Endodermal cell (in vitro differentiated cells): Measurements from ENCODE around the gene POU6F2. TPM values are rescaled to one million over a fixed set of nuclear protein-coding genes. Genes with fewer than 3 reads are reported as not detected.

Source experiments
- DNase-seq: peaks from one replicate; pipeline ENCODE4 v3.0.0-alpha.2; 2017
- H3K27ac ChIP-seq: 2 replicates; pipeline ENCODE4 v1.5.1; 2013; ENCODE audit warnings: mild to moderate bottlenecking, low read depth, low read length, moderate library complexity
- H3K27me3 ChIP-seq: 2 replicates; pipeline ENCODE4 v1.6.1; 2013; ENCODE audit warnings: mild to moderate bottlenecking, low read length, moderate library complexity; ENCODE audit not compliant: insufficient read depth, control insufficient read depth, poor library complexity, severe bottlenecking
- H3K36me3 ChIP-seq: 2 replicates; pipeline ENCODE4 v1.7.0; 2013; ENCODE audit warnings: mild to moderate bottlenecking, low read length, moderate library complexity; ENCODE audit not compliant: control insufficient read depth, insufficient read depth
- H3K4me1 ChIP-seq: one replicate; pipeline ENCODE4 v1.7.0; 2013; ENCODE audit warnings: low read length; ENCODE audit not compliant: control insufficient read depth, insufficient read depth
- H3K4me3 ChIP-seq: 2 replicates; pipeline ENCODE4 v1.5.1; 2013; ENCODE audit warnings: mild to moderate bottlenecking, low read length, moderate library complexity
- H3K9ac ChIP-seq: 2 replicates; pipeline ENCODE4 v1.6.1; 2013; ENCODE audit warnings: mild to moderate bottlenecking, low read length, moderate library complexity; ENCODE audit not compliant: poor library complexity, severe bottlenecking; ENCODE audit errors: extremely low read depth
- H3K9me3 ChIP-seq: 2 replicates; pipeline ENCODE4 v1.6.1; 2013; ENCODE audit warnings: mild to moderate bottlenecking, low read length, moderate library complexity; ENCODE audit not compliant: control insufficient read depth
- H3K27ac Mint-ChIP-seq: 2 replicates; pipeline ENCODE4 v1.8.0; 2020; ENCODE audit warnings: mixed read lengths
- H3K27me3 Mint-ChIP-seq: 2 replicates; pipeline ENCODE4 v1.8.0; 2021; ENCODE audit warnings: mild to moderate bottlenecking, mixed read lengths; ENCODE audit not compliant: insufficient read depth
- H3K36me3 Mint-ChIP-seq: 2 replicates; pipeline ENCODE4 v1.8.0; 2020; ENCODE audit warnings: low read depth, mixed read lengths
- H3K4me1 Mint-ChIP-seq: 2 replicates; pipeline ENCODE4 v1.8.0; 2020; ENCODE audit warnings: mixed read lengths
- H3K4me3 Mint-ChIP-seq: 2 replicates; pipeline ENCODE4 v1.8.0; 2020; ENCODE audit warnings: mild to moderate bottlenecking, moderate library complexity, mixed read lengths
- H3K9me3 Mint-ChIP-seq: 2 replicates; pipeline ENCODE4 v1.8.0; 2020; ENCODE audit warnings: mild to moderate bottlenecking, mixed read lengths
- CTCF ChIP-seq: fragments of 200-600 bp; sonication (generic); conservative IDR thresholded peaks from 2 replicates; pipeline ENCODE4 v1.5.0; 2021; ENCODE audit warnings: antibody characterized with exemption, mild to moderate bottlenecking
- WGBS, 2 experiments: methylation state at CpG; one replicate each; pipeline versions ENCODE4 v1.1.5 to v1.1.7; 2013; ENCODE audit warnings: missing lambda C conversion rate in 2 of 2, mixed read lengths in 1 of 2; ENCODE audit not compliant: insufficient coverage in 1 of 2, insufficient read length in 1 of 2; 5-methylcytosine and 5-hydroxymethylcytosine counted together
- total RNA-seq, 2 donors: library from RNA; stranded (reverse); fragmentation: NEBNext Ultra II Directional in 1 of 2; extraction: Animal tissue kit (Norgen Biotek cat#: 25700) in 1 of 2; gene quantifications; 2 replicates in 1 of 2; 3 replicates in 1 of 2; pipeline ENCODE4 v1.2.1, GENCODE V29; 2021

The POU6F2 gene
- total RNA-seq, 2 donors from 2014 or later = 6.0 to 10.0 TPM

- no peak overlapping the region for H3K4me3 Mint-ChIP-seq
- WGBS, 2 experiments = 100% methylated on average over 1 of the region's 1 CpG; no CpG with 5 or more reads in 1 of the 2 experiments
Observed at GRCh38 chr7:39417642-39418041, 439.9 kb downstream of the POU6F2 start.

GRCh38 chr7:39421251-39421650, 443.5 kb downstream of the POU6F2 start:
- no peaks in the 10 kb centered on the region for H3K36me3 ChIP-seq
- no peaks in the 10 kb centered on the region for H3K9me3 Mint-ChIP-seq
- DNase-seq = no peak
- no peak overlapping the region for H3K9ac ChIP-seq
- TF ChIP-seq CTCF = no peak
- H3K27me3 ChIP-seq = no peaks in the 10 kb centered on the region
- no peaks in the 10 kb centered on the region for H3K9me3 ChIP-seq
- no peaks in the 10 kb centered on the region for H3K4me1 ChIP-seq
- H3K27ac ChIP-seq = no peak overlapping the region
- no peaks in the 10 kb centered on the region for H3K27me3 Mint-ChIP-seq
- no peak overlapping the region for H3K4me3 ChIP-seq
- no peaks in the 10 kb centered on the region for H3K36me3 Mint-ChIP-seq
- 93% methylated on average over 2 of the region's 2 CpGs; no CpG with 5 or more reads in 1 of the 2 experiments for WGBS, 2 experiments
- H3K27ac Mint-ChIP-seq = no peak overlapping the region
- H3K4me1 Mint-ChIP-seq = peaks cover 5% of the 10 kb centered on the region
- H3K4me3 Mint-ChIP-seq = no peak overlapping the region

More at GRCh38 chr7:39417642-39418041, 439.9 kb downstream of the POU6F2 start:
- no peaks in the 10 kb centered on the region for H3K9me3 Mint-ChIP-seq
- Histone ChIP-seq H3K9ac (no peak overlapping the region), H3K4me1 (no peaks in the 10 kb centered on the region), H3K27me3 (no peaks in the 10 kb centered on the region), H3K27ac (no peak overlapping the region), H3K36me3 (no peaks in the 10 kb centered on the region), H3K9me3 (no peaks in the 10 kb centered on the region), H3K4me3 (no peak overlapping the region)
- H3K36me3 Mint-ChIP-seq = no peaks in the 10 kb centered on the region
- TF ChIP-seq CTCF = peak; percentile 30
- no peaks in the 10 kb centered on the region for H3K27me3 Mint-ChIP-seq
- H3K4me1 Mint-ChIP-seq = no peaks in the 10 kb centered on the region
- no peak overlapping the region for H3K27ac Mint-ChIP-seq
- DNase-seq = no peak

- Mint-ChIP-seq H3K36me3 (no peaks in the 10 kb centered on the region), H3K27me3 (no peaks in the 10 kb centered on the region), H3K4me1 (peaks cover 5% of the 10 kb centered on the region), H3K27ac (no peak overlapping the region), H3K4me3 (no peak overlapping the region), H3K9me3 (no peaks in the 10 kb centered on the region)
- Histone ChIP-seq H3K4me1 (no peaks in the 10 kb centered on the region), H3K27ac (no peak overlapping the region), H3K9me3 (no peaks in the 10 kb centered on the region), H3K36me3 (no peaks in the 10 kb centered on the region), H3K4me3 (no peak overlapping the region), H3K27me3 (no peaks in the 10 kb centered on the region), H3K9ac (no peak overlapping the region)
- no peak for TF ChIP-seq CTCF
- 93 to 100% methylated on average over 1 to 2 of the region's 2 CpGs for WGBS, 2 experiments
- DNase-seq = no peak
Observed at GRCh38 chr7:39421661-39422060, 444.0 kb downstream of the POU6F2 start.
